Loucy (cell line): ENCODE measurements around the gene HNF4A.

Source experiments
- H2AFZ ChIP-seq: fragments of 200-600 bp; sonication (generic); 2 replicates; pipeline ENCODE4 v1.6.0; 2016; ENCODE audit warnings: antibody characterized with exemption, mild to moderate bottlenecking, low read length, moderate library complexity
- H3F3A ChIP-seq: fragments of 200-600 bp; 2 replicates; pipeline ENCODE4 v1.6.0; 2016; ENCODE audit warnings: antibody characterized with exemption, low read depth, mild to moderate bottlenecking
- H3K27me3 ChIP-seq: fragments of 200-600 bp; sonication (generic); 2 replicates; pipeline ENCODE4 v1.6.1; 2014; ENCODE audit warnings: low read length, mild to moderate bottlenecking; ENCODE audit not compliant: insufficient read depth, poor library complexity, severe bottlenecking
- H3K36me3 ChIP-seq: fragments of 200-600 bp; sonication (generic); 2 replicates; pipeline ENCODE4 v1.6.1; 2016; ENCODE audit warnings: low read length; ENCODE audit not compliant: insufficient read depth
- H3K4me1 ChIP-seq: fragments of 200-600 bp; sonication (generic); 2 replicates; pipeline ENCODE4 v1.5.1; 2014; ENCODE audit warnings: low read length, mild to moderate bottlenecking; ENCODE audit not compliant: insufficient read depth, poor library complexity, severe bottlenecking
- H3K4me2 ChIP-seq: fragments of 200-600 bp; sonication (generic); 2 replicates; pipeline ENCODE4 v1.6.0; 2014; ENCODE audit warnings: antibody characterized with exemption, low read length, low read depth, mild to moderate bottlenecking; ENCODE audit not compliant: poor library complexity, severe bottlenecking
- H3K4me3 ChIP-seq: fragments of 200-600 bp; sonication (generic); 2 replicates; pipeline ENCODE4 v1.5.1; 2014; ENCODE audit warnings: low read length, mild to moderate bottlenecking, mixed read lengths; ENCODE audit not compliant: poor library complexity, severe bottlenecking
- H3K79me2 ChIP-seq: fragments of 200-600 bp; sonication (generic); 2 replicates; pipeline ENCODE4 v1.6.1; 2014; ENCODE audit warnings: low read length; ENCODE audit not compliant: insufficient read depth
- H3K9ac ChIP-seq: fragments of 200-600 bp; sonication (generic); 2 replicates; pipeline ENCODE4 v1.6.0; 2014; ENCODE audit warnings: mild to moderate bottlenecking, low read depth, low read length, moderate library complexity; ENCODE audit not compliant: poor library complexity, severe bottlenecking
- H3K9me2 ChIP-seq: fragments of 200-600 bp; sonication (generic); replicated peaks from 2 replicates; pipeline ENCODE4 v1.6.1; 2016; ENCODE audit warnings: low read depth, low read length, mixed read lengths
- H3K9me3 ChIP-seq: fragments of 200-600 bp; sonication (generic); 2 replicates; pipeline ENCODE4 v1.6.1; 2014; ENCODE audit warnings: mild to moderate bottlenecking, antibody characterized with exemption, low read length, low read depth; ENCODE audit not compliant: insufficient read depth
- H4K20me1 ChIP-seq: fragments of 200-600 bp; sonication (generic); 2 replicates; pipeline ENCODE4 v1.6.0; 2014; ENCODE audit warnings: antibody characterized with exemption, low read length, mild to moderate bottlenecking; ENCODE audit not compliant: insufficient read depth, poor library complexity, severe bottlenecking
- EZH2phosphoT487 ChIP-seq: fragments of 200-600 bp; IDR thresholded peaks from 2 replicates; pipeline ENCODE4 v1.6.1; 2018; ENCODE audit warnings: antibody characterized with exemption, mild to moderate bottlenecking, moderate library complexity, borderline replicate concordance
- TF ChIP-seq, protein P1 (sequence below): fragments of 200-600 bp; sonication (generic); conservative IDR thresholded peaks from 2 replicates; pipeline ENCODE4 v1.5.1; 2014; ENCODE audit warnings: mild to moderate bottlenecking, antibody characterized with exemption, low read length

HNF4A gene

DNA sequence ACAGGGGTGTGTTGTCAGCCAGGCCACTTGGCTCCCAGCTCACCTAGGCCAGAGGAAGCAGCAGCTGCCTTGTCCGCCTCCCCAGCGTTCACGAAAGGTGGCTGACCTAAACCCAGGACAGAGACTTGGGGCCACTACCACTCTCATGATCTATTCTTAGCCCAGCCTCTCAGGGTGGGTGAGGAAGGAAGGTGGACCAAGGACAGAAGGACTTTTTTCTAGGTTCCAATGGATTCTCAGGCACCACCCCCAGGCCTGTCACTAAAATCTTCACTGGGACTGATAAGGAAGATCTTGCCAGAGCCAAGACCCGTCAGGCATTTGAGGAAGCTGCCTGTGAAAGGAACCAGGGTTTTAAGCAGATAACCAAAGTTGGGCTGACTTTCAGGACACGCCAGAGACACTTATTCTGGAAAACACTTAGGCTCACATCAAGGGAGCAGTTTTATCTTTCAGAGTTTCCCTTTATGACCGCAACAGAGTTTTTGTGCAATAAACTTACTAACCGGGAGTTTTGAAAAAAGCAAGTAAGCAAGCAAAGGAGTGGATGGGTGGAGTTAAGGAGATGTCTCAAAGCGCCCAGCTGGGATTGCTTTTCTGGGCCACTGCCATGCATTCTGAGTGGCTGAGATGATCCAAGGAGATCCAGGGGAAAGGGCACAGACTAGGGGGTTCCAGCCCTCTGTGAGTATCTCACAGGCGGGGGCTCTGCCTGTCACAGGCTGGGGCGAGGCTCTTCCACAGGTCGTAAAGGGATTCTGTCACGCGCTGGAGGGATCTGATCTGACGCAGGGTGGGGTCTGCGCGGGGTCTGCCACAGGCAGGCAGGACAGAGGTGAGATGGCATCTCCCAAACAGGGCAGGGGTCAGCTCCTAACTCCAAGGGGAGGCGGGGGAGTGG, 45.5 kb upstream of the HNF4A start:
- H2AFZ ChIP-seq: peak overlapping the region; percentile 94
- H4K20me1 ChIP-seq: no peaks in the 10 kb centered on the region

GRCh38 chr20:44310664-44311639, 44.5 kb upstream of the HNF4A start, which contains the start of gene FITM2:
Gene FITM2 (minus strand): TSS chr20:44311202. CDS start chr20:44311148, 54 bp downstream.
- no peaks in the 10 kb centered on the region for H3K36me3 ChIP-seq
- H3K9me2 ChIP-seq: no peaks in the 10 kb centered on the region
- peak within 1 kb of the TSS; percentile 97 for H2AFZ ChIP-seq
- H3K4me1 ChIP-seq: peaks cover 12% of the 10 kb centered on the region
- peak within 1 kb of the TSS; percentile 81 for H3K9ac ChIP-seq
- no peaks in the 10 kb centered on the region for H4K20me1 ChIP-seq
- H3K4me3 ChIP-seq: peak within 1 kb of the TSS; percentile 81
- H3K79me2 ChIP-seq: peaks cover 14% of the 10 kb centered on the region; the same call in 1 of the 2 replicates
- no peaks in the 10 kb centered on the region for H3K9me3 ChIP-seq
- TF ChIP-seq EZH2phosphoT487: no peak
- TF ChIP-seq, protein P1, sequence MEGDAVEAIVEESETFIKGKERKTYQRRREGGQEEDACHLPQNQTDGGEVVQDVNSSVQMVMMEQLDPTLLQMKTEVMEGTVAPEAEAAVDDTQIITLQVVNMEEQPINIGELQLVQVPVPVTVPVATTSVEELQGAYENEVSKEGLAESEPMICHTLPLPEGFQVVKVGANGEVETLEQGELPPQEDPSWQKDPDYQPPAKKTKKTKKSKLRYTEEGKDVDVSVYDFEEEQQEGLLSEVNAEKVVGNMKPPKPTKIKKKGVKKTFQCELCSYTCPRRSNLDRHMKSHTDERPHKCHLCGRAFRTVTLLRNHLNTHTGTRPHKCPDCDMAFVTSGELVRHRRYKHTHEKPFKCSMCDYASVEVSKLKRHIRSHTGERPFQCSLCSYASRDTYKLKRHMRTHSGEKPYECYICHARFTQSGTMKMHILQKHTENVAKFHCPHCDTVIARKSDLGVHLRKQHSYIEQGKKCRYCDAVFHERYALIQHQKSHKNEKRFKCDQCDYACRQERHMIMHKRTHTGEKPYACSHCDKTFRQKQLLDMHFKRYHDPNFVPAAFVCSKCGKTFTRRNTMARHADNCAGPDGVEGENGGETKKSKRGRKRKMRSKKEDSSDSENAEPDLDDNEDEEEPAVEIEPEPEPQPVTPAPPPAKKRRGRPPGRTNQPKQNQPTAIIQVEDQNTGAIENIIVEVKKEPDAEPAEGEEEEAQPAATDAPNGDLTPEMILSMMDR: peak; percentile 83
- H3F3A ChIP-seq: no peaks in the 10 kb centered on the region
- peak within 1 kb of the TSS; percentile 96 for H3K4me2 ChIP-seq
- no peaks in the 10 kb centered on the region for H3K27me3 ChIP-seq

More for the DNA sequence above, 45.5 kb upstream of the HNF4A start:
- Histone ChIP-seq H3K9me2 (no peaks in the 10 kb centered on the region), H3K79me2 (peaks cover 14% of the 10 kb centered on the region; the same call in 1 of the 2 replicates), H3K9me3 (no peaks in the 10 kb centered on the region), H3K4me1 (peaks cover 12% of the 10 kb centered on the region), H3K4me2 (peak overlapping the region; percentile 96), H3K9ac (peak overlapping the region; percentile 81), H3K27me3 (no peaks in the 10 kb centered on the region), H3F3A (no peaks in the 10 kb centered on the region), H3K36me3 (no peaks in the 10 kb centered on the region), H3K4me3 (peak overlapping the region; percentile 81)
- TF ChIP-seq, protein P1: no peak
- TF ChIP-seq EZH2phosphoT487: no peak

- no peaks in the 10 kb centered on the region for H3K9me2 ChIP-seq
- peaks cover 6% of the 10 kb centered on the region for H3K4me1 ChIP-seq
- peaks cover 9% of the 10 kb centered on the region; the same call in 1 of the 2 replicates for H3K79me2 ChIP-seq
- H4K20me1 ChIP-seq: no peaks in the 10 kb centered on the region
- H3K9me3 ChIP-seq: no peaks in the 10 kb centered on the region
- no peaks in the 10 kb centered on the region for H3K27me3 ChIP-seq
- no peak overlapping the region for H3K9ac ChIP-seq
- H3K4me3 ChIP-seq: no peak overlapping the region
- no peak overlapping the region for H3K4me2 ChIP-seq
- no peaks in the 10 kb centered on the region for H3F3A ChIP-seq
- H3K36me3 ChIP-seq: no peaks in the 10 kb centered on the region
- H2AFZ ChIP-seq: no peak overlapping the region
- TF ChIP-seq EZH2phosphoT487: no peak
- TF ChIP-seq, protein P1: no peak
These were observed 40.6 kb upstream of the HNF4A start for GRCh38 chr20:44314870-44315269.
